HG02588 (cell line): ENCODE measurements around the gene CENPH.
A peak's percentile ranks its signal among the peaks of the same experiment; 100 is the strongest.
"Not testable (repeated sequence)": the region's sequence is repeated elsewhere in the genome, so short reads cannot be mapped to it uniquely, and the experiment has no call there.

Experiments
- ATAC-seq: cut with Tn5 transposase; IDR thresholded peaks from one replicate; pipeline ENCODE4 v1.9.1; 2021; ENCODE audit warnings: mild to moderate bottlenecking, moderate library complexity; ENCODE audit not compliant: unreplicated experiment

CENPH gene

GRCh38 chr5:69206528-69207190, 17.3 kb downstream of the CENPH start:
- no peak for ATAC-seq

DNA sequence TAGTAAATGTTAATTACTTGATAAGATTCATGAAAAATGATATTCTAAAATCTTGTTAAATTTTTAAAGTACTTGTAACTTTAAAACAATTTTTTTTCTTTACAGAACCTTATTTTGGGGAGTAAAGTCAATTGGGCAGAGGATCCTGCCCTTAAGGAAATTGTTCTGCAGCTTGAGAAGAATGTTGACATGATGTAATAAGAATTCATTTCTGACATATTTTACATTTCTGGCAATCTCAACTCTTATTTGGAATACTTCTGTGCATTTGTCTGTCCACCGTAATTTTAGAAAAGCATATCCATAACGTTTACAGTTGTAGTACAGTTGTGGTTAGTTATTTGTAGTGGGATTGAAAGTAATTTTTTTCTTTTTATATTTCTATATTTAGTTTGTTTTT, 20.2 kb downstream of the CENPH start:
- ATAC-seq = no peak

DNA sequence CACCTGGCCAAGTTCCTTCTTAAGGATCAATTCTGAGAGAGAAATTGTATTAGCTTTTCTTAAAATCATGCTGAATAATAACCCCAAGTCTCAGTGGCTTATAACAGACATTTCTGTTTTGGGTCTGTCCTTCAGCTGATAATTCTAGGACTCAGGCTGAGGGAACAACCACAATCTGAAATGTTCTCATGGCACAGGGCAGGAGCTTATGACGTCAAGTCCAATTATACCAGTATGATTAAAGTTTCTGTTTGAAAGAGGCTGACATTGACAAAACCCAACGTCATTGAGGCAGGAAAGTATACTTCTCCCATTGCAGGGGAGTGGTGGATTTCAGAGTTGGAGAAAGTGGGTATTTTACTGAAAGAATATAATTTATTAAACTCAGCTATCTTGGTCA, 21.8 kb downstream of the CENPH start:
- no peak for ATAC-seq

- ATAC-seq = no peak
Measured at GRCh38 chr5:69212022-69212421, 22.6 kb downstream of the CENPH start.

GRCh38 chr5:69213513-69214215, 24.3 kb downstream of the CENPH start:
- ATAC-seq = no peak

DNA sequence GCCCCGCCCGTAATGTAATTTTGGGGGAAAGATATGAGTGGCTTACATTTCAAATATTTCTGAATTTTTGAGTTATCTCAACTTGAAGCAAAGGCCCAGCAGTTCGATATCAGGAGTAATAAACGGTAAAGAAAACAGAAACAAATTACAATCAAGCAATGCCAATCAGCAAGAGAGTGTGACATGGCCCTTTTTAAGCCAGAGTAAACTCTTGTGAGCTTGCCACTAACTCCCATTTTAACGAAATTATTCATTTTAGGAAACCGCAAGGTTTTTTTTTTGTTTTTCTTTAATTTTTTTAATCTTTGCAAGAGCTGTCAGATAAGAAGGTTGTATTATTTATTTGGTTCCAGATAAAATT, 27.7 kb downstream of the CENPH start:
- ATAC-seq = no peak

- peak; percentile 87 for ATAC-seq
Measured at GRCh38 chr5:69217548-69218526, 28.5 kb downstream of the CENPH start.

DNA sequence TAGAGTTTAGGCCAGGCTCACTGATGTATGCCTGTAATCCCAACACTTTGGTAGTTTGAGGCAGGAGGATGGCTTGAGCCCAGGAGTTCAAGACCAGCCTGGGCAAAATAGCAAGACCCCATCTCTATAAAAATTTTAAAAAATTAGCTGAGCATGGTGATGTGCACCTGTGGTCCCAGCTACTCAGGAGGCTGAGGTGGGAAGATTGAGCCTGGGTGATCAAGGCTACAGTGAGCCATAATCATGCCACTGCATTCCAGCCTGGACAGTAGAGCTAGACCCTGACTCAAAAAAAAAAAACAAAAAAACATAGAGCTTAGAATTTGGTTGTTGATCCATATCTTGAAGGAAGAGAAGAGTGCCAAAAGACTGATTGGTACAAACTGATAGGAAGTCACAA, 30.6 kb downstream of the CENPH start:
- no peak for ATAC-seq

DNA sequence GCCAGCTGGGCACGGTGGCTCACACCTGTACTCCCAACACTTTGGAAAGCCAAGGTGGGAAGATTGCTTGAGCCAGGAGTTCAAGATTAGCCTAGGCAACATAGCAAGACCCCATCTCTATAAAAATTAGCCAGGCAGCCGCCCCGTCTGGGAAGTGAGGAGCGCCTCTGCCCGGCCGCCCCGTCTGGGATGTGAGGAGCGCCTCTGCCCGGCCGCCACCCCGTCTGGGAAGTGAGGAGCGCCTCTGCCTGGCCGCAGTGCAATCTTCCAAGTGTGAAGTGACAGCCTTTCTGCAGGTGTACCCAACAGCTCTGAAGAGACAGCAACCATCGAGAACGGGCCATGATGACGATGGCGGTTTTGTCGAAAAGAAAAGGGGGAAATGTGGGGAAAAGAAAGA, 31.0 kb downstream of the CENPH start:
- not testable (repeated sequence) for ATAC-seq

DNA sequence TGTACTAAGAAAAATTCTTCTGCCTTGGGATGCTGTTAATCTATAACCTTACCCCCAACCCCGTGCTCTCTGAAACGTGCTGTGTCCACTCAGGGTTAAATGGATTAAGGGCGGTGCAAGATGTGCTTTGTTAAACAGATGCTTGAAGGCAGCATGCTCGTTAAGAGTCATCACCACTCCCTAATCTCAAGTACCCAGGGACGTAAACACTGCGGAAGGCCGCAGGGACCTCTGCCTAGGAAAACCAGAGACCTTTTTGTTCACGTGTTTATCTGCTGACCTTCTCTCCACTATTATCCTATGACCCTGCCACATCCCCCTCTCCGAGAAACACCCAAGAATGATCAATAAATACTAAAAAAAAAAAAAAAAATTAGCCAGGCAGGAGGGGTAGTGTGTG, 31.4 kb downstream of the CENPH start:
- not testable (repeated sequence) for ATAC-seq

DNA sequence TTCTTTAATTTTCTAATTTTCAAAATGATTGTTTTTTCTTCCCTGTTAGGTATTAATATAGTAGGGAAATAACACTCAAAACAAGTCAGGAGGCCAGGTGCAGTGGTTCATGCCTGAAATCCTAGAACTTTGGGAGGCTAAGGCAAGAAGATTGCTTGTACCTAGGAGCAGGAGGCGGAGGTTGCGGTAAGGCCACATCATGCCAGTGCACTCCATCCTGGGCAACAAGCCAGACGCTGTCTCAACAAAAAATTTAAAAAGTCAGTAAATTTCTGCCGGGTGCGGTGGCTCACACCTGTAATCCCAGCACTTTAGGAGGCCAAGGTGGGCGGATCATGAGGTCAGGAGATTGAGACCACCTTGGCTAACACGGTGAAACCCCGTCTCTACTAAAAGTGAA, 35.1 kb downstream of the CENPH start:
- ATAC-seq = no peak

DNA sequence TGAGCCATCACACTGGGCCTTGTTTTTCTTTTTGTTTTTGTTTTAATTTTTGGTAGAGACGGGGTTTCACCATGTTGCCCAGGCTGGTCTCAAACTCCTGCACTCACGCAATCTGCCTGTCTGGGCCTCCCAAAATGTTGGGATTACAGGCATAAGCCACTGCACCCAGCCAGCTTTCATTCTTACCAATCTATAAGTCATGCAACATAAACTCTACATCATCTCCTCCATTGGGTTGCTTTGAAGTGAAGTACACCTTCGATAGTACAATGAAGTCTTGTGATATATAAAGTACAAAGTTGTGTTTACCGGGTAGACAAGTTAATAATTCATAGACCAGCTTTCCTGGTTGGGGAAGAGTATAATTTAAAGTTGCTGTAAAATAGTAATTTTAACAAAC, 36.5 kb downstream of the CENPH start:
- ATAC-seq = no peak

GRCh38 chr5:69230181-69230580, 40.8 kb downstream of the CENPH start:
- no peak for ATAC-seq

DNA sequence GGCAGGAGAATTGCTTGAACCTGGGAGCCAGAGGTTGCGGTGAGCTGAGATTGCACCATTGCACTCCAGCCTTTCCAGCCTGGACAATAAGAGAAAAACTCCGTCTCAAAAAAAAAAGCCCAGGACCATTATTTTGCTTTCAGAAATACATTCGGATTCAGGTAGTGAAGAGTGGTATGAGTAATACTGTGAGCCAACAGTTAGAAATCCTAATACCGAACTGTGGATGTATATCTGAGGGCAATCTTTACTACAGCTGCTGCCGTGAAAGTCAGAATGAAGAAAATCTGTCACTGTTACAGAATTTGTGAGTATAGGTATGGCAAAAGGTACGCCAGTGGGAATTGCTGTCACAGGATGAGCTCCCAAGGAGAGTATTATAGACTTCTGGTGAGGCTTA, 41.9 kb downstream of the CENPH start:
- ATAC-seq = no peak

DNA sequence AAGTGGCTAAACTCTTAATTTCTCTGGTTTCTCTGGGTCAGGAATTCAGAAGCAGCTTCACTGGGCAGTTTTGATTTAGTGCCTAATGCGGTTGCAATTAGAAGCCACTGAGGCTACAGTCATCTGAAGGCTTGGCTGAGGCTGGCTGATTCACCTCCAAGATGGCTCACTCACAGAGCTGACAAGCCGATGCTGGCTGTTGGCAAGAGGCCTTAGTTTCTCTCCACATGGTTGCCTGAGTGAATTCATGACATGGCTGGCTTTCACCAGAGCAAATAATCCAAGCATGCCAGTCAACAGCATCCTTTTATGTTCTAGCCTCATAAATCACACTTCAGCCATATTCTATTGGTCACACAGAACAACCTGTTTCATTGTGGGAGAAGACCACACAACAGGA, 42.5 kb downstream of the CENPH start:
- ATAC-seq = no peak

DNA sequence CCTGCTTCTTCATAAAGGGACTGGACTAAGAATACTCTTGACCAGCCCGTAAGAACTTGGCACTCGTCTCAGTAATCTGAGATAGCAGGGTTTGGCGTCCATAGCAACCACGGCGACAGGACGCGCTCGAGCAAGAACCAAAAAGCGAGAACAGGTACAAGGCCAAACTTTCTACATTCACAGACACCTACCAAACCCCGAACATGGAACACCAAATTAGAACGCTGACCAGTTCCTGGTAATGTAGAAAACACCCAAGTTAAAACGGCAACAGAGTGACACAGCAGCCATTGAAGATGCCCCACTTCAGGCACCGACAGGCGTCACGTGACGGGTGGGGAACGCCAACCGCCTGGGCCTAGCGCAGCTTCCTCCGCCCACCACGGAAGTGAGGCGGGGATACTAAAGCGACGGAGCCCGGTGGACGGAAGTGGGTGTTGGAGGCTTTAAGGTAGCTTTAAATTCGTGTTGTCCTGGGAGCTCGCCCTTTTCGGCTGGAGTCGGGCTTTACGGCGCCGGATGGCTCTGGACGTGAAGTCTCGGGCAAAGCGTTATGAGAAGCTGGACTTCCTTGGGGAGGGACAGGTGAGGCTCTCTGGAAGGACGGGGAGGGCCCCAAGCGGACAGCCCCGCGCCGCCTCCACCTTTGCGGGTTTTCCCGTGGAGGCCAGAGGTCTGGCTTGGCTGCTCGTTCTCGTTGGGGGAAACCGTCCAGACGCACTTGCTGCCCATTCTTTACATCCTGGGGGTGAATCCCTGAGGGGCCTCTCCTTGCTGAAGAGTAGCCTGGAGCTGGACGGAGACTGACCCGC, 45.3 kb downstream of the CENPH start, which contains the start of gene CDK7:
Gene CDK7, plus strand, starts transcription at position 430 of the 812 bp plus-strand sequence. Its CDS starts 90 bp downstream, at position 520.
- ATAC-seq = peak; percentile 100

DNA sequence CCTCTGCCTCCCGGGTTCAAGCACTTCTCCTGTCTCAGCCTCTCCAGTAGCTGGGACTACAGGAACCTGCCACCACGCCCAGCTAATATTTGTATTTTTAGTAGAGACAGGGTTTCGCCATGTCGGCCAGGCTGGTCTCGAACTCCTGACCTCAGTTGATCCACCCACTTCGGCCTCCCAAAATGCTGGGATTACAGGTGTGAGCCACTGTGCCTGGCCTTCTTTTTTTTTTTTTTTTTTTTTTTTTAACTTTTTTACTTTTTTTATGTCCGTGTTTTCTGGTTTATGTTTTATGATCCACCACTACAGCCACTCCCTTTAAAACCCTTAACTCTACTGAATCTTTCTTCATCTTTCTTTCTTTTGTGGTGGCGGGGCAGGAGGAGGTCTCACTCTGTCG, 47.4 kb downstream of the CENPH start:
- ATAC-seq = not testable (repeated sequence)

- ATAC-seq = no peak
Measured at GRCh38 chr5:69237877-69238276, 48.5 kb downstream of the CENPH start.

GRCh38 chr5:69238760-69239251, 49.4 kb downstream of the CENPH start:
- no peak for ATAC-seq

DNA sequence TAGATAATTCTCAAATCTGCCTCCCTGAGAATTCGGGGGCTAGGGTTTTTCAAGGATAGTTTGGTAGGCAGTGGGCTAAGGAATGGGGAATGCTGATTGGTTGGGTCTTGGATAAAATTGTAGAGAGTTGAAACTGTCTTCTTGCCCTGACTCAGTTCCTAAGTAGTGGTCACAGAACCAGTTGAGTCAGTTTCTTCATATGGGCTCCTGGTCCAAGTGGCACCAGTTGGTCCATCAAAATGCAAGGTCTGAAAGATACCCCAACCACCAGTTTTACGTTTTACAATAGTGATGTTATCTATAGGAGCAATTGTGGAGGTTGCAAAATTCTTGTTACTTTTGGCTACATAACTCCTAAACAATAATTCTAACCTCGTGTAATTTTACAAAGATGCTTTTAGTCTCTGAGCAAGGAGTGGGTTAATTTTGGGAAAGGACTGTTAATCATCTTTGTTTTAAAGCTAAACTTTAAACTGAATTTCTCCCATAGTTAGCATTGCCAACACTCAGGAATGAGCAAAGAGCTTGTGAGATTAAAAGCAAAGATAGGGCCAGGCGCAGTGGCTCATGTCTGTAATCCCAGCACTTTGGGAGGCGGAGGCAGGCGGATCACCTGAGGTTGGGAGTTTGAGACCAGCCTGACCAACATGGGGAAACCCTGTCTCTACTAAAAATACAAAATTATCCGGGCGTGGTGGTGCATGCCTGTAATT, 53.0 kb downstream of the CENPH start:
- ATAC-seq = no peak
